Measurements from ENCODE around the gene LTC4S.

The LTC4S gene

GRCh38 chr5:179820483-179821297 is 26.9 kb downstream of the LTC4S start, which contains the start of gene SQSTM1:
TSS of gene SQSTM1 (plus strand) at chr5:179820905. CDS start at chr5:179820937, 32 bp downstream.
- H3K27me3 ChIP-seq (ENCODE audit: control insufficient read depth in 1 of 2, insufficient read depth in 2 of 2, low read length in 2 of 2): no peaks in the 10 kb centered on the region
- H3K9me3 ChIP-seq (ENCODE audit: control insufficient read depth in 2 of 2, low read length in 2 of 2): no peaks in the 10 kb centered on the region
- H3K9ac ChIP-seq (ENCODE audit: low read length in 2 of 2): peak within 1 kb of the TSS; percentile 95 to 96
- H3K4me1 ChIP-seq (ENCODE audit: control insufficient read depth, insufficient read depth, low read length): peaks cover 83% of the 10 kb centered on the region
- peak within 1 kb of the TSS; percentile 89 to 93 for H3K4me3 ChIP-seq (ENCODE audit: low read length in 2 of 2)
- H3K36me3 ChIP-seq (ENCODE audit: control insufficient read depth in 2 of 2, insufficient read depth in 2 of 2, low read length in 2 of 2): peaks cover 25 to 29% of the 10 kb centered on the region in 2 donors
- H3K27ac ChIP-seq (ENCODE audit: low read length): peak within 1 kb of the TSS; percentile 99

GRCh38 chr5:179821298-179822058 is 27.7 kb downstream of the LTC4S start:
- H3K9me3 ChIP-seq (ENCODE audit: control insufficient read depth in 2 of 2, low read length in 2 of 2): no peaks in the 10 kb centered on the region
- H3K9ac ChIP-seq (ENCODE audit: low read length in 2 of 2): peak overlapping the region; percentile 95 to 96
- peak overlapping the region; percentile 89 to 93 for H3K4me3 ChIP-seq (ENCODE audit: low read length in 2 of 2)
- peak overlapping the region; percentile 99 for H3K27ac ChIP-seq (ENCODE audit: low read length)
- H3K36me3 ChIP-seq (ENCODE audit: control insufficient read depth in 2 of 2, insufficient read depth in 2 of 2, low read length in 2 of 2): peaks cover 31 to 34% of the 10 kb centered on the region in 2 donors
- no peaks in the 10 kb centered on the region for H3K27me3 ChIP-seq (ENCODE audit: control insufficient read depth in 1 of 2, insufficient read depth in 2 of 2, low read length in 2 of 2)
- peaks cover 83% of the 10 kb centered on the region for H3K4me1 ChIP-seq (ENCODE audit: control insufficient read depth, insufficient read depth, low read length)

GRCh38 chr5:179822059-179822432 is 28.3 kb downstream of the LTC4S start:
- peaks cover 79% of the 10 kb centered on the region for H3K4me1 ChIP-seq (ENCODE audit: control insufficient read depth, insufficient read depth, low read length)
- H3K9me3 ChIP-seq (ENCODE audit: control insufficient read depth in 2 of 2, low read length in 2 of 2): no peaks in the 10 kb centered on the region
- H3K4me3 ChIP-seq (ENCODE audit: low read length in 2 of 2): peak overlapping the region; percentile 89 to 93
- peak overlapping the region; percentile 75 to 95 for H3K9ac ChIP-seq (ENCODE audit: low read length in 2 of 2)
- no peaks in the 10 kb centered on the region for H3K27me3 ChIP-seq (ENCODE audit: control insufficient read depth in 1 of 2, insufficient read depth in 2 of 2, low read length in 2 of 2)
- peaks cover 35 to 37% of the 10 kb centered on the region in 2 donors for H3K36me3 ChIP-seq (ENCODE audit: control insufficient read depth in 2 of 2, insufficient read depth in 2 of 2, low read length in 2 of 2)
- H3K27ac ChIP-seq (ENCODE audit: low read length): peak overlapping the region; percentile 31

- peak overlapping the region; percentile 89 to 93 for H3K4me3 ChIP-seq (ENCODE audit: low read length in 2 of 2)
- peak overlapping the region; percentile 60 to 95 for H3K9ac ChIP-seq (ENCODE audit: low read length in 2 of 2)
- peaks cover 38 to 39% of the 10 kb centered on the region in 2 donors for H3K36me3 ChIP-seq (ENCODE audit: control insufficient read depth in 2 of 2, insufficient read depth in 2 of 2, low read length in 2 of 2)
- peak overlapping the region; percentile 31 for H3K27ac ChIP-seq (ENCODE audit: low read length)
- no peaks in the 10 kb centered on the region for H3K27me3 ChIP-seq (ENCODE audit: control insufficient read depth in 1 of 2, insufficient read depth in 2 of 2, low read length in 2 of 2)
- peaks cover 77% of the 10 kb centered on the region for H3K4me1 ChIP-seq (ENCODE audit: control insufficient read depth, insufficient read depth, low read length)
- no peaks in the 10 kb centered on the region for H3K9me3 ChIP-seq (ENCODE audit: control insufficient read depth in 2 of 2, low read length in 2 of 2)
Observed at GRCh38 chr5:179822444-179822990, 28.7 kb downstream of the LTC4S start.

GRCh38 chr5:179823937-179824744 is 30.4 kb downstream of the LTC4S start:
- H3K4me3 ChIP-seq (ENCODE audit: low read length in 2 of 2): peak overlapping the region in 1 of 2 donors; percentile 15
- no peaks in the 10 kb centered on the region for H3K27me3 ChIP-seq (ENCODE audit: control insufficient read depth in 1 of 2, insufficient read depth in 2 of 2, low read length in 2 of 2)
- H3K36me3 ChIP-seq (ENCODE audit: control insufficient read depth in 2 of 2, insufficient read depth in 2 of 2, low read length in 2 of 2): peaks cover 48 to 53% of the 10 kb centered on the region in 2 donors
- H3K9me3 ChIP-seq (ENCODE audit: control insufficient read depth in 2 of 2, low read length in 2 of 2): no peaks in the 10 kb centered on the region
- H3K27ac ChIP-seq (ENCODE audit: low read length): no peak overlapping the region
- no peak overlapping the region for H3K9ac ChIP-seq (ENCODE audit: low read length in 2 of 2)
- peaks cover 68% of the 10 kb centered on the region for H3K4me1 ChIP-seq (ENCODE audit: control insufficient read depth, insufficient read depth, low read length)

- Histone ChIP-seq H3K36me3 (ENCODE audit: control insufficient read depth in 2 of 2, insufficient read depth in 2 of 2, low read length in 2 of 2) (peaks cover 54 to 58% of the 10 kb centered on the region in 2 donors), H3K9ac (ENCODE audit: low read length in 2 of 2) (no peak overlapping the region), H3K9me3 (ENCODE audit: control insufficient read depth in 2 of 2, low read length in 2 of 2) (no peaks in the 10 kb centered on the region), H3K4me3 (ENCODE audit: low read length in 2 of 2) (no peak overlapping the region), H3K4me1 (ENCODE audit: control insufficient read depth, insufficient read depth, low read length) (peaks cover 62% of the 10 kb centered on the region), H3K27ac (ENCODE audit: low read length) (no peak overlapping the region), H3K27me3 (ENCODE audit: control insufficient read depth in 1 of 2, insufficient read depth in 2 of 2, low read length in 2 of 2) (no peaks in the 10 kb centered on the region)
Observed at GRCh38 chr5:179824745-179825112, 30.9 kb downstream of the LTC4S start.

- H3K4me1 ChIP-seq (ENCODE audit: control insufficient read depth, insufficient read depth, low read length): peaks cover 53% of the 10 kb centered on the region
- peaks cover 62 to 64% of the 10 kb centered on the region in 2 donors for H3K36me3 ChIP-seq (ENCODE audit: control insufficient read depth in 2 of 2, insufficient read depth in 2 of 2, low read length in 2 of 2)
- H3K4me3 ChIP-seq (ENCODE audit: low read length in 2 of 2): no peak overlapping the region
- no peak overlapping the region for H3K9ac ChIP-seq (ENCODE audit: low read length in 2 of 2)
- no peaks in the 10 kb centered on the region for H3K9me3 ChIP-seq (ENCODE audit: control insufficient read depth in 2 of 2, low read length in 2 of 2)
- no peak overlapping the region for H3K27ac ChIP-seq (ENCODE audit: low read length)
- H3K27me3 ChIP-seq (ENCODE audit: control insufficient read depth in 1 of 2, insufficient read depth in 2 of 2, low read length in 2 of 2): no peaks in the 10 kb centered on the region
Observed at GRCh38 chr5:179825655-179826182, 31.9 kb downstream of the LTC4S start.

GRCh38 chr5:179827680-179828079 is 33.9 kb downstream of the LTC4S start:
- Histone ChIP-seq H3K36me3 (ENCODE audit: control insufficient read depth in 2 of 2, insufficient read depth in 2 of 2, low read length in 2 of 2) (peaks cover 76 to 80% of the 10 kb centered on the region in 2 donors), H3K9me3 (ENCODE audit: control insufficient read depth in 2 of 2, low read length in 2 of 2) (no peaks in the 10 kb centered on the region), H3K9ac (ENCODE audit: low read length in 2 of 2) (no peak overlapping the region), H3K4me1 (ENCODE audit: control insufficient read depth, insufficient read depth, low read length) (peaks cover 41% of the 10 kb centered on the region), H3K27me3 (ENCODE audit: control insufficient read depth in 1 of 2, insufficient read depth in 2 of 2, low read length in 2 of 2) (no peaks in the 10 kb centered on the region), H3K4me3 (ENCODE audit: low read length in 2 of 2) (no peak overlapping the region), H3K27ac (ENCODE audit: low read length) (no peak overlapping the region)

- H3K9me3 ChIP-seq (ENCODE audit: control insufficient read depth in 2 of 2, low read length in 2 of 2): no peaks in the 10 kb centered on the region
- peak overlapping the region in 1 of 2 donors; percentile 14 for H3K9ac ChIP-seq (ENCODE audit: low read length in 2 of 2)
- H3K27ac ChIP-seq (ENCODE audit: low read length): no peak overlapping the region
- no peaks in the 10 kb centered on the region for H3K27me3 ChIP-seq (ENCODE audit: control insufficient read depth in 1 of 2, insufficient read depth in 2 of 2, low read length in 2 of 2)
- peaks cover 29% of the 10 kb centered on the region for H3K4me1 ChIP-seq (ENCODE audit: control insufficient read depth, insufficient read depth, low read length)
- peaks cover 80 to 82% of the 10 kb centered on the region in 2 donors for H3K36me3 ChIP-seq (ENCODE audit: control insufficient read depth in 2 of 2, insufficient read depth in 2 of 2, low read length in 2 of 2)
- H3K4me3 ChIP-seq (ENCODE audit: low read length in 2 of 2): no peak overlapping the region
Observed at GRCh38 chr5:179828756-179829421, 35.1 kb downstream of the LTC4S start.
